Thoracic aorta (tissue), 2 donors: ENCODE measurements around the gene FDX2. TPM values are rescaled to one million over a fixed set of nuclear protein-coding genes. Genes with fewer than 3 reads are reported as not detected.

Source experiments
- ATAC-seq: fragments of 150-250 bp; one replicate; pipeline ENCODE4 v1.8.0; 2017; ENCODE audit warnings: low read depth; ENCODE audit not compliant: insufficient number of reproducible peaks, low FRiP score
- DNase-seq: peaks from one replicate; pipeline ENCODE4 v3.0.0-alpha.2; 2020; ENCODE audit warnings: low spot score
- H3K27ac ChIP-seq, 2 donors: fragments of 200-600 bp; sonication (generic); 1 replicate in 1 of 2; 2 replicates in 1 of 2; pipeline ENCODE4 v1.5.1; 2016; ENCODE audit warnings: mild to moderate bottlenecking in 2 of 2, moderate library complexity in 2 of 2
- H3K27me3 ChIP-seq: fragments of 200-600 bp; sonication (generic); replicated peaks from 2 replicates; pipeline ENCODE4 v1.6.0; 2016; ENCODE audit warnings: mild to moderate bottlenecking; ENCODE audit not compliant: insufficient read depth
- H3K36me3 ChIP-seq: fragments of 200-600 bp; sonication (generic); one replicate; pipeline ENCODE4 v1.5.1; 2016
- H3K4me1 ChIP-seq, 2 donors: fragments of 200-600 bp; sonication (generic); 1 replicate in 1 of 2; 2 replicates in 1 of 2; pipeline versions ENCODE4 v1.5.1 to v1.6.0; 2016; ENCODE audit warnings: low read depth in 2 of 2, mild to moderate bottlenecking in 1 of 2; ENCODE audit not compliant: control insufficient read depth in 1 of 2
- H3K4me3 ChIP-seq: fragments of 200-600 bp; sonication (generic); 2 replicates; pipeline ENCODE4 v1.5.1; 2016; ENCODE audit warnings: mild to moderate bottlenecking
- H3K9me3 ChIP-seq: fragments of 200-600 bp; sonication (generic); 2 replicates; pipeline ENCODE4 v1.5.1; 2016
- CTCF ChIP-seq: fragments of 200-600 bp; sonication (generic); IDR thresholded peaks from one replicate; pipeline ENCODE4 v1.5.1; 2019; ENCODE audit warnings: antibody characterized with exemption
- total RNA-seq, 2 donors: library from RNA; depleted of rRNA; stranded (reverse); fragments of >200 nt; gene quantifications; one replicate each; pipeline versions ENCODE4 v1.1.0 to v1.2.3, GENCODE V29; 2016

FDX2 gene
- total RNA-seq, 2 donors from 2014 or later = 13.4 to 35.8 TPM

GRCh38 chr19:10277795-10278589, 37.8 kb downstream of the FDX2 start:
- Histone ChIP-seq H3K27ac (no peak overlapping the region), H3K4me3 (no peak overlapping the region), H3K36me3 (no peaks in the 10 kb centered on the region), H3K9me3 (no peaks in the 10 kb centered on the region), H3K27me3 (no peaks in the 10 kb centered on the region), H3K4me1 (no peaks in the 10 kb centered on the region)
- no peak for ATAC-seq
- DNase-seq = no peak
- TF ChIP-seq CTCF = no peak

DNA sequence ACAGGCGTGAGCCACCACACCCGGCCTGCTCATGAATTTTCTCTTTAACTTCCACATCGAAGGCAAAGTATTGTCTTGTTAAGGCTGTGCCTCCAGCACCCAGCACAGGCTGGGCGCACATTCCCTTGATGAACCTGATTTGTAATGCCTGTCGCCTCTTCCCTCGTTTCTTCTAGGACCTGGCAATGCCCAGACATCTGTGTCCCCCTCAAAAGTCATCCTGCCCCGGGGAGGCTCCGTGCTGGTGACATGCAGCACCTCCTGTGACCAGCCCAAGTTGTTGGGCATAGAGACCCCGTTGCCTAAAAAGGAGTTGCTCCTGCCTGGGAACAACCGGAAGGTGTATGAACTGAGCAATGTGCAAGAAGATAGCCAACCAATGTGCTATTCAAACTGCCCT, 41.2 kb downstream of the FDX2 start:
- ATAC-seq = no peak
- TF ChIP-seq CTCF = no peak
- H3K36me3 ChIP-seq = no peaks in the 10 kb centered on the region
- H3K27me3 ChIP-seq = peaks cover 8% of the 10 kb centered on the region
- no peak overlapping the region for H3K4me3 ChIP-seq
- H3K9me3 ChIP-seq = no peaks in the 10 kb centered on the region
- no peak for DNase-seq
- H3K4me1 ChIP-seq = peaks cover 0 to 12% of the 10 kb centered on the region in 2 donors
- H3K27ac ChIP-seq = no peak overlapping the region

- ATAC-seq = no peak
- Histone ChIP-seq H3K4me3 (peak overlapping the region; percentile 69), H3K27ac (peak overlapping the region in 1 of 2 donors; percentile 68)
These were observed 44.2 kb downstream of the FDX2 start for GRCh38 chr19:10271543-10272086.

DNA sequence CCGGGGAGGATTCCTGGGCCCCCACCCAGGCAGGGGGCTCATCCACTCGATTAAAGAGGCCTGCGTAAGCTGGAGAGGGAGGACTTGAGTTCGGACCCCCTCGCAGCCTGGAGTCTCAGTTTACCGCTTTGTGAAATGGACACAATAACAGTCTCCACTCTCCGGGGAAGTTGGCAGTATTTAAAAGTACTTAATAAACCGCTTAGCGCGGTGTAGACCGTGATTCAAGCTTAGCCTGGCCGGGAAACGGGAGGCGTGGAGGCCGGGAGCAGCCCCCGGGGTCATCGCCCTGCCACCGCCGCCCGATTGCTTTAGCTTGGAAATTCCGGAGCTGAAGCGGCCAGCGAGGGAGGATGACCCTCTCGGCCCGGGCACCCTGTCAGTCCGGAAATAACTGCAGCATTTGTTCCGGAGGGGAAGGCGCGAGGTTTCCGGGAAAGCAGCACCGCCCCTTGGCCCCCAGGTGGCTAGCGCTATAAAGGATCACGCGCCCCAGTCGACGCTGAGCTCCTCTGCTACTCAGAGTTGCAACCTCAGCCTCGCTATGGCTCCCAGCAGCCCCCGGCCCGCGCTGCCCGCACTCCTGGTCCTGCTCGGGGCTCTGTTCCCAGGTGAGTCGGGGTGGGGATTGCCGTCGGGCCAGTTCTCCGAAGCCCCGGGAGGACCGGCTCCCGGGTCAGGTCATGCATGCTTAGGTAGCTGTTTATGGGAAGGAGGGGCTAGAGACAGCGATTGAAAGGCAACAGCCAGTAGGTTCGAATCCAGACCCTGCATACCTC, 45.0 kb downstream of the FDX2 start, which contains the start of gene ICAM1:
Gene ICAM1, plus strand, starts transcription at position 505 of the 779 bp plus-strand sequence. Its CDS starts 40 bp downstream, at position 545.
- H3K4me3 ChIP-seq = peak within 1 kb of the TSS; percentile 69
- no peak for TF ChIP-seq CTCF
- DNase-seq (no peak), ATAC-seq (peak; percentile 30)
- H3K27ac ChIP-seq = peak within 1 kb of the TSS; percentile 59 to 68
- H3K9me3 ChIP-seq = no peaks in the 10 kb centered on the region
- no peaks in the 10 kb centered on the region for H3K36me3 ChIP-seq
- peaks cover 0 to 13% of the 10 kb centered on the region in 2 donors for H3K4me1 ChIP-seq
- peaks cover 9% of the 10 kb centered on the region for H3K27me3 ChIP-seq

More at GRCh38 chr19:10271543-10272086, 44.2 kb downstream of the FDX2 start:
- peaks cover 9% of the 10 kb centered on the region for H3K27me3 ChIP-seq
- H3K4me1 ChIP-seq = peaks cover 0 to 13% of the 10 kb centered on the region in 2 donors
- DNase-seq = no peak
- no peaks in the 10 kb centered on the region for H3K36me3 ChIP-seq
- no peaks in the 10 kb centered on the region for H3K9me3 ChIP-seq
- no peak for TF ChIP-seq CTCF

- no peak for TF ChIP-seq CTCF
- Histone ChIP-seq H3K9me3 (no peaks in the 10 kb centered on the region), H3K27ac (peak overlapping the region; percentile 59 to 68), H3K27me3 (peaks cover 9% of the 10 kb centered on the region), H3K4me1 (peaks cover 0 to 13% of the 10 kb centered on the region in 2 donors), H3K4me3 (peak overlapping the region; percentile 69), H3K36me3 (no peaks in the 10 kb centered on the region)
- no peak for DNase-seq
- ATAC-seq = no peak
These were observed 45.6 kb downstream of the FDX2 start for GRCh38 chr19:10270180-10270615.
